ENCODE results near the gene KIAA1217.

Gene KIAA1217

GRCh38 chr10:24306507-24306875 lies 97.6 kb downstream of the KIAA1217 start:
- in situ Hi-C loops (cut with HindIII; ENCODE audit: low sequenced_read_pairs), result loop anchor here (5.0 kb wide), 1 partner anchor 51 kb away; no protein-coding TSS in a partner anchor
- no peak for DNase-seq (ENCODE audit: low read depth)

GRCh38 chr10:24307116-24307515 lies 98.2 kb downstream of the KIAA1217 start:
- DNase-seq (ENCODE audit: low read depth), result no peak
- H3K4me3 ChIP-seq (ENCODE audit: low read depth, low read length), result no peak overlapping the region
- in situ Hi-C loops (cut with HindIII; ENCODE audit: low sequenced_read_pairs), result loop anchor here (5.0 kb wide), 1 partner anchor 50 kb away; no protein-coding TSS in a partner anchor
- no peak for TF ChIP-seq CTCF (IDR thresholded peaks at IDR 0.05; ENCODE audit: low read depth, low read length, missing control alignments)

More at GRCh38 chr10:24306507-24306875, 97.6 kb downstream of the KIAA1217 start:
- H3K4me3 ChIP-seq (ENCODE audit: low read depth, low read length), result no peak overlapping the region
- no peak for TF ChIP-seq CTCF (IDR thresholded peaks at IDR 0.05; ENCODE audit: low read depth, low read length, missing control alignments)

GRCh38 chr10:24307696-24308485 lies 99.0 kb downstream of the KIAA1217 start:
- no peak overlapping the region for H3K4me3 ChIP-seq (ENCODE audit: low read depth, low read length)
- in situ Hi-C loops (cut with HindIII; ENCODE audit: low sequenced_read_pairs), result loop anchor here (5.0 kb wide), 1 partner anchor 49 kb away; no protein-coding TSS in a partner anchor
- peak; percentile 75 for DNase-seq (ENCODE audit: low read depth)
- TF ChIP-seq CTCF (IDR thresholded peaks at IDR 0.05; ENCODE audit: low read depth, low read length, missing control alignments), result no peak

- no peak for TF ChIP-seq CTCF (IDR thresholded peaks at IDR 0.05; ENCODE audit: low read depth, low read length, missing control alignments)
- no peak for DNase-seq (ENCODE audit: low read depth)
- in situ Hi-C loops (cut with HindIII; ENCODE audit: low sequenced_read_pairs), result no loop called here
- no peak overlapping the region for H3K4me3 ChIP-seq (ENCODE audit: low read depth, low read length)
These were observed 101.2 kb downstream of the KIAA1217 start for GRCh38 chr10:24310104-24310503.

- in situ Hi-C loops (cut with HindIII; ENCODE audit: low sequenced_read_pairs), result no loop called here
- H3K4me3 ChIP-seq (ENCODE audit: low read depth, low read length), result no peak overlapping the region
- no peak for DNase-seq (ENCODE audit: low read depth)
- TF ChIP-seq CTCF (IDR thresholded peaks at IDR 0.05; ENCODE audit: low read depth, low read length, missing control alignments), result no peak
These were observed 103.0 kb downstream of the KIAA1217 start for GRCh38 chr10:24311888-24312287.

GRCh38 chr10:24313283-24313682 lies 104.3 kb downstream of the KIAA1217 start:
- no peak for DNase-seq (ENCODE audit: low read depth)
- TF ChIP-seq CTCF (IDR thresholded peaks at IDR 0.05; ENCODE audit: low read depth, low read length, missing control alignments), result no peak
- in situ Hi-C loops (cut with HindIII; ENCODE audit: low sequenced_read_pairs), result no loop called here
- H3K4me3 ChIP-seq (ENCODE audit: low read depth, low read length), result no peak overlapping the region

All from astrocyte of the cerebellum (primary cell).